Measurements from ENCODE around the gene SPIRE1. TPM values are rescaled to one million over a fixed set of nuclear protein-coding genes. Genes with fewer than 3 reads are reported as not detected.

The SPIRE1 gene
- total and polyA plus RNA-seq, 2 experiments from 2014 or later = 10.7 to 28.6 TPM

- Histone ChIP-seq H3K9me2 (ENCODE audit: insufficient read depth) (no peaks in the 10 kb centered on the region), H2AFZ (no peak overlapping the region), H3K27ac (no peak overlapping the region), H3F3A (ENCODE audit: insufficient read depth) (peaks cover 4% of the 10 kb centered on the region), H3K36me3 (ENCODE audit: low read depth) (no peaks in the 10 kb centered on the region), H3K79me2 (ENCODE audit: insufficient read depth) (no peaks in the 10 kb centered on the region), H3K9ac (no peak overlapping the region), H3K9me3 (ENCODE audit: low read depth) (no peaks in the 10 kb centered on the region), H3K4me2 (ENCODE audit: unreplicated experiment) (no peak overlapping the region), H3K4me1 (ENCODE audit: insufficient read depth) (peaks cover 10% of the 10 kb centered on the region), H3K27me3 (replicated peaks; ENCODE audit: insufficient read depth) (no peaks in the 10 kb centered on the region), H4K20me1 (ENCODE audit: insufficient read depth) (no peaks in the 10 kb centered on the region), H3K4me3 (no peak overlapping the region)
- 70 to 72% methylated on average over 5 of the region's 5 CpGs for WGBS, 2 experiments (ENCODE audit: low coverage in 1 of 2, low lambda C conversion rate in 2 of 2, missing lambda C conversion rate in 2 of 2)
- TF ChIP-seq EZH2 (IDR thresholded peaks at IDR 0.05; ENCODE audit: insufficient read depth, poor library complexity, severe bottlenecking) (no peak), EZH2phosphoT487 (IDR thresholded peaks at IDR 0.05; ENCODE audit: insufficient read depth, low read depth) (no peak)
- no peak for DNase-seq
- in situ Hi-C loops (cut with MboI) = loop anchor here (25.0 kb wide), 1 partner anchor 539 kb away; the partner anchor contains the start of gene SEH1L
Measured at GRCh38 chr18:12398625-12399024, 259.3 kb downstream of the SPIRE1 start.

- TF ChIP-seq EZH2 (IDR thresholded peaks at IDR 0.05; ENCODE audit: insufficient read depth, poor library complexity, severe bottlenecking) = no peak
- no peak for TF ChIP-seq EZH2phosphoT487 (IDR thresholded peaks at IDR 0.05; ENCODE audit: insufficient read depth, low read depth)
- no peaks in the 10 kb centered on the region for H3K36me3 ChIP-seq (ENCODE audit: low read depth)
- in situ Hi-C loops (cut with MboI) = loop anchor here (25.0 kb wide), 1 partner anchor 540 kb away; the partner anchor contains the start of gene SEH1L
- no peak overlapping the region for H2AFZ ChIP-seq
- no peak overlapping the region for H3K4me2 ChIP-seq (ENCODE audit: unreplicated experiment)
- no peaks in the 10 kb centered on the region for H3K9me3 ChIP-seq (ENCODE audit: low read depth)
- H3F3A ChIP-seq (ENCODE audit: insufficient read depth) = no peaks in the 10 kb centered on the region
- no peaks in the 10 kb centered on the region for H4K20me1 ChIP-seq (ENCODE audit: insufficient read depth)
- H3K9me2 ChIP-seq (ENCODE audit: insufficient read depth) = no peaks in the 10 kb centered on the region
- WGBS, 2 experiments (ENCODE audit: low coverage in 1 of 2, low lambda C conversion rate in 2 of 2, missing lambda C conversion rate in 2 of 2) = 84 to 91% methylated on average over 5 to 6 of the region's 6 CpGs
- no peak overlapping the region for H3K27ac ChIP-seq
- H3K4me1 ChIP-seq (ENCODE audit: insufficient read depth) = 0 out of 2 replicates have a peak, but pooled peaks cover 2% of the 10 kb centered on the region
- no peak overlapping the region for H3K4me3 ChIP-seq
- no peaks in the 10 kb centered on the region for H3K79me2 ChIP-seq (ENCODE audit: insufficient read depth)
- no peak for DNase-seq
- H3K27me3 ChIP-seq (replicated peaks; ENCODE audit: insufficient read depth) = no peaks in the 10 kb centered on the region
- no peak overlapping the region for H3K9ac ChIP-seq
Measured at GRCh38 chr18:12397793-12398192, 260.1 kb downstream of the SPIRE1 start.

GRCh38 chr18:12397254-12397653 lies 260.7 kb downstream of the SPIRE1 start:
- no peaks in the 10 kb centered on the region for H3K9me3 ChIP-seq (ENCODE audit: low read depth)
- H3K4me2 ChIP-seq (ENCODE audit: unreplicated experiment) = no peak overlapping the region
- no peaks in the 10 kb centered on the region for H3K79me2 ChIP-seq (ENCODE audit: insufficient read depth)
- H3K27ac ChIP-seq = no peak overlapping the region
- no peak overlapping the region for H3K9ac ChIP-seq
- no peaks in the 10 kb centered on the region for H4K20me1 ChIP-seq (ENCODE audit: insufficient read depth)
- no peaks in the 10 kb centered on the region for H3K36me3 ChIP-seq (ENCODE audit: low read depth)
- in situ Hi-C loops (cut with MboI) = loop anchor here (25.0 kb wide), 1 partner anchor 540 kb away; the partner anchor contains the start of gene SEH1L
- H3K4me1 ChIP-seq (ENCODE audit: insufficient read depth) = no peaks in the 10 kb centered on the region
- H3K27me3 ChIP-seq (replicated peaks; ENCODE audit: insufficient read depth) = no peaks in the 10 kb centered on the region
- no peak overlapping the region for H2AFZ ChIP-seq
- H3K9me2 ChIP-seq (ENCODE audit: insufficient read depth) = no peaks in the 10 kb centered on the region
- 92 to 95% methylated on average over 9 of the region's 9 CpGs for WGBS, 2 experiments (ENCODE audit: low coverage in 1 of 2, low lambda C conversion rate in 2 of 2, missing lambda C conversion rate in 2 of 2)
- TF ChIP-seq EZH2 (IDR thresholded peaks at IDR 0.05; ENCODE audit: insufficient read depth, poor library complexity, severe bottlenecking) = no peak
- no peak for TF ChIP-seq EZH2phosphoT487 (IDR thresholded peaks at IDR 0.05; ENCODE audit: insufficient read depth, low read depth)
- peaks cover under 1% of the 10 kb centered on the region; the same call in 1 of the 2 replicates for H3F3A ChIP-seq (ENCODE audit: insufficient read depth)
- DNase-seq = no peak
- H3K4me3 ChIP-seq = no peak overlapping the region

Small RNAs within 50 kb of the gene (small RNA-seq; reads per million reads assigned to genes)
- not detected for gene RNU7-129P (ENCODE audit: low read depth, low replicate concordance)

Other genes starting within 250 kb of the SPIRE1 start
- 11.8 and 19.7 TPM in 2 replicates for gene CEP76, start 44.6 kb upstream of the SPIRE1 start, total RNA-seq (2014; rRNA removed; shearing (Covaris generic))
- 6.5 TPM in 2 replicates for gene CEP76, start 44.6 kb upstream of the SPIRE1 start, polyA plus RNA-seq (2016; fragmentation: Nextera tagmentation; extraction: Ambion mirVana)
- gene PSMG2, start 44.9 kb upstream of the SPIRE1 start, total RNA-seq (2014; rRNA removed; shearing (Covaris generic)) = 63.4 and 81.7 TPM in 2 replicates
- gene PSMG2, start 44.9 kb upstream of the SPIRE1 start, polyA plus RNA-seq (2016; fragmentation: Nextera tagmentation; extraction: Ambion mirVana) = 125 and 128 TPM in 2 replicates
- 18.4 and 36.9 TPM in 2 replicates for gene PTPN2, start 226.1 kb upstream of the SPIRE1 start, total RNA-seq (2014; rRNA removed; shearing (Covaris generic))
- 30.5 and 30.6 TPM in 2 replicates for gene PTPN2, start 226.1 kb upstream of the SPIRE1 start, polyA plus RNA-seq (2016; fragmentation: Nextera tagmentation; extraction: Ambion mirVana)

Data from GM23248 (cell line).